A673 (cell line): ENCODE measurements around the gene VPS13D. TPM values are rescaled to one million over a fixed set of nuclear protein-coding genes. Genes with fewer than 3 reads are reported as not detected.

ENCODE experiments used
- BruUV-seq: library from RNA; stranded (reverse); fragments of 400-500 nt; replicated peaks from 2 replicates; lab custom pipeline; 2021; lab: Mats Ljungman, UMichigan
- CTCF ChIA-PET: fragments of 300-600 bp; sonication (Branson Sonifier 250); formaldehyde crosslinking; loops from one replicate; lab custom pipeline; 2022; ENCODE audit warnings: antibody characterized with exemption; lab: Charles Lee
- POLR2A ChIA-PET: fragments of 300-600 bp; sonication (Branson Sonifier 250); formaldehyde crosslinking; loops from one replicate; lab custom pipeline; 2022; ENCODE audit warnings: antibody characterized with exemption; ENCODE audit not compliant: low non-redundant PET; lab: Charles Lee
- DNase-seq: peaks from one replicate; pipeline ENCODE4 v3.0.0-alpha.2; 2015; ENCODE audit warnings: low spot score
- H3K27ac ChIP-seq: fragments of 200-600 bp; sonication (generic); 2 replicates; pipeline ENCODE4 v1.5.1; 2016; ENCODE audit warnings: mixed run types, low read depth, mild to moderate bottlenecking, mixed read lengths, antibody characterized with exemption, low read length; ENCODE audit not compliant: poor library complexity, severe bottlenecking
- H3K27me3 ChIP-seq: fragments of 200-600 bp; sonication (generic); replicated peaks from 2 replicates; pipeline ENCODE4 v1.6.1; 2017; ENCODE audit warnings: mixed run types, low read depth, mild to moderate bottlenecking, mixed read lengths, antibody characterized with exemption, low read length; ENCODE audit not compliant: insufficient read depth, poor library complexity
- H3K36me3 ChIP-seq: fragments of 200-600 bp; sonication (generic); 2 replicates; pipeline ENCODE4 v1.6.1; 2016; ENCODE audit warnings: mixed run types, mild to moderate bottlenecking, mixed read lengths, antibody characterized with exemption, low read length; ENCODE audit not compliant: insufficient read depth, poor library complexity, severe bottlenecking
- H3K4me1 ChIP-seq: fragments of 200-600 bp; sonication (generic); 2 replicates; pipeline ENCODE4 v1.6.1; 2017; ENCODE audit warnings: mixed run types, mild to moderate bottlenecking, mixed read lengths, antibody characterized with exemption, low read length; ENCODE audit not compliant: insufficient read depth, poor library complexity, severe bottlenecking
- H3K4me3 ChIP-seq: fragments of 200-600 bp; sonication (generic); 2 replicates; pipeline ENCODE4 v1.5.1; 2016; ENCODE audit warnings: low read depth, mixed run types, mild to moderate bottlenecking, mixed read lengths, low read length; ENCODE audit not compliant: poor library complexity, severe bottlenecking
- H3K9me3 ChIP-seq: fragments of 200-600 bp; sonication (generic); 2 replicates; pipeline ENCODE4 v1.6.1; 2016; ENCODE audit warnings: mixed run types, low read depth, mild to moderate bottlenecking, mixed read lengths, antibody characterized with exemption, low read length; ENCODE audit not compliant: poor library complexity, severe bottlenecking
- CTCF ChIP-seq: fragments of 300-800, 200-600 bp; sonication (generic); conservative IDR thresholded peaks from 2 replicates; pipeline ENCODE4 v1.5.1; 2017; ENCODE audit warnings: low read depth, mild to moderate bottlenecking, antibody characterized with exemption, low read length, moderate library complexity, mixed read lengths
- EZH2 ChIP-seq: fragments of 200-600 bp; sonication (generic); IDR thresholded peaks from 2 replicates; pipeline ENCODE4 v1.6.1; 2017; ENCODE audit warnings: borderline replicate concordance, low read depth, mild to moderate bottlenecking, mixed read lengths, antibody characterized with exemption, low read length; ENCODE audit not compliant: poor library complexity, severe bottlenecking
- intact Hi-C: fragments of 100-400 bp; cut with micrococcal nuclease; formaldehyde crosslinking; loops from one replicate; pipeline ENCODE4 v1.10.0; 2022; ENCODE audit not compliant: unreplicated experiment
- total RNA-seq: library from RNA; stranded (reverse); gene quantifications from 2 replicates; pipeline ENCODE4 v1.2.3, GENCODE V29; 2021

The VPS13D gene
- total RNA-seq, 1 experiment from 2014 or later, result 32.5 TPM

GRCh38 chr1:12507631-12508030 lies 277.8 kb downstream of the VPS13D start:
- Histone ChIP-seq H3K27ac (no peak overlapping the region), H3K4me3 (no peak overlapping the region), H3K4me1 (no peaks in the 10 kb centered on the region), H3K36me3 (no peaks in the 10 kb centered on the region), H3K27me3 (no peaks in the 10 kb centered on the region), H3K9me3 (no peaks in the 10 kb centered on the region)
- TF ChIP-seq CTCF, result no peak
- TF ChIP-seq EZH2, result no peak
- no TSS peak for BruUV-seq
- intact Hi-C loops, result no loop called here
- ChIA-PET POLR2A (no interaction called here), CTCF (no interaction called here)
- no peak for DNase-seq

- no peak overlapping the region for H3K4me3 ChIP-seq
- ChIA-PET CTCF (no interaction called here), POLR2A (no interaction called here)
- H3K36me3 ChIP-seq, result no peaks in the 10 kb centered on the region
- intact Hi-C loops, result no loop called here
- no peaks in the 10 kb centered on the region for H3K4me1 ChIP-seq
- no TSS peak for BruUV-seq
- TF ChIP-seq CTCF, result no peak
- TF ChIP-seq EZH2, result no peak
- no peak for DNase-seq
- no peaks in the 10 kb centered on the region for H3K9me3 ChIP-seq
- H3K27me3 ChIP-seq, result no peaks in the 10 kb centered on the region
- H3K27ac ChIP-seq, result no peak overlapping the region
Measured at GRCh38 chr1:12508849-12509248, 279.0 kb downstream of the VPS13D start.

- POLR2A ChIA-PET, result no interaction called here
- BruUV-seq, result no TSS peak
- H3K27me3 ChIP-seq, result no peaks in the 10 kb centered on the region
- H3K27ac ChIP-seq, result no peak overlapping the region
- TF ChIP-seq EZH2, result no peak
- no peak for TF ChIP-seq CTCF
- H3K36me3 ChIP-seq, result no peaks in the 10 kb centered on the region
- intact Hi-C loops, result no loop called here
- no peak overlapping the region for H3K4me3 ChIP-seq
- CTCF ChIA-PET, result no interaction called here
- DNase-seq, result no peak
- H3K4me1 ChIP-seq, result no peaks in the 10 kb centered on the region
- H3K9me3 ChIP-seq, result no peaks in the 10 kb centered on the region
Measured at GRCh38 chr1:12511128-12511484, 281.3 kb downstream of the VPS13D start.
